Measurements from ENCODE around the gene TBC1D3H. TPM values are rescaled to one million over a fixed set of nuclear protein-coding genes. Genes with fewer than 3 reads are reported as not detected.
"Not testable (repeated sequence)": the region's sequence is repeated elsewhere in the genome, so short reads cannot be mapped to it uniquely, and the experiment has no call there.

TBC1D3H gene
- not detected for polyA plus RNA-seq (ENCODE audit: low read depth in 6 of 6)

DNA sequence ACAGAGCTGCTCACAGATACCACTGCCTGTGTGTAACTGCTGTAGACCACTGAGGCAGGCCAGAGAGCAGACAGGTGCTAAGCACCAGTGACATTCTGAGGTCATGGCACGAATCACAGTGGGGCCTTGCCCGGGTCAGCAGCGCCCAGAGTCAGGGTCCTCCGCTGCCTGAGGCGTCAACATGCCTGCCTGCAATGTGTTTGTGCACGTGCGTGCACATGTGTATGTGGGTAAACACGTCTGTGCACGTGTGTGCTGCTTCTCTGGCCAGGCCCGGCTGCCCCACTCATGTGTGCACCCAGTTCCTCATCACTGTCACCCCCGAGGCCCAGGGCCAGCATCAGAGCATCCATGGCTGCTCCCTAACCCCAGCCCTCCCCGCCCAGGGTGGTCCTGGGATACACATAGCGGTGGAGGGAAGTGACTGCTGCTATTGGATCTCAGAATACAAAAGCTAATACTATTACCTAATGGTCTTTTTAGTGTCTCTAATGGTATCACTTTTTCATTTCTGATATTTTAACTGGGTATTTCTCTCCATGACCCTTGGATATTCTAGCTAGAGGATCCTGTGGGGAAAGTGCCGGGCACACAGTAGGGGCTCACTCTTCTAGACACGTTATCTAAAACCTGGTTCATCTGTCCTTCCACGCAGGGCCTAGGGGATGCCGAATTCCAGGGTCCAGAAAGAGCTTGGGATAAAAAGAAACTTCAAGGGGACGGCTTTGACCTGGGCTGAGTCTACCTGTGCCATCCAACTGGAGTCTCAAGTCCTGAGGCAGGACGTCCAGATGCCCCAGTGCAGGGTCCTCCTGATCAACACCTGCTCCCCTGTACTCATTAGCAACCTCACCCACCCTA is at the start of gene TBC1D3H:
TBC1D3H (minus strand) TSS at position 51 of the 861 bp plus-strand sequence. CDS start 1,540 bp downstream, outside the sequence.
- not testable (repeated sequence) for ATAC-seq (ENCODE audit: low read depth in 2 of 2); H3K9me3 Mint-ChIP-seq; H3K4me3 Mint-ChIP-seq; H3K4me1 Mint-ChIP-seq; H3K27me3 Mint-ChIP-seq; H3K36me3 Mint-ChIP-seq; DNase-seq; H3K27ac Mint-ChIP-seq

- not testable (repeated sequence) for H3K4me3 Mint-ChIP-seq; H3K27me3 Mint-ChIP-seq; H3K36me3 Mint-ChIP-seq; H3K27ac Mint-ChIP-seq; H3K9me3 Mint-ChIP-seq; ATAC-seq (ENCODE audit: low read depth in 2 of 2); H3K4me1 Mint-ChIP-seq; DNase-seq
Measured at GRCh38 chr17:36428891-36429290, 40.7 kb upstream of the TBC1D3H start.

GRCh38 chr17:36415180-36415941 is 27.1 kb upstream of the TBC1D3H start:
- ATAC-seq (ENCODE audit: low read depth in 2 of 2); H3K36me3 Mint-ChIP-seq; H3K27ac Mint-ChIP-seq; H3K4me3 Mint-ChIP-seq; H3K9me3 Mint-ChIP-seq; DNase-seq; H3K27me3 Mint-ChIP-seq; H3K4me1 Mint-ChIP-seq: not testable (repeated sequence)

DNA sequence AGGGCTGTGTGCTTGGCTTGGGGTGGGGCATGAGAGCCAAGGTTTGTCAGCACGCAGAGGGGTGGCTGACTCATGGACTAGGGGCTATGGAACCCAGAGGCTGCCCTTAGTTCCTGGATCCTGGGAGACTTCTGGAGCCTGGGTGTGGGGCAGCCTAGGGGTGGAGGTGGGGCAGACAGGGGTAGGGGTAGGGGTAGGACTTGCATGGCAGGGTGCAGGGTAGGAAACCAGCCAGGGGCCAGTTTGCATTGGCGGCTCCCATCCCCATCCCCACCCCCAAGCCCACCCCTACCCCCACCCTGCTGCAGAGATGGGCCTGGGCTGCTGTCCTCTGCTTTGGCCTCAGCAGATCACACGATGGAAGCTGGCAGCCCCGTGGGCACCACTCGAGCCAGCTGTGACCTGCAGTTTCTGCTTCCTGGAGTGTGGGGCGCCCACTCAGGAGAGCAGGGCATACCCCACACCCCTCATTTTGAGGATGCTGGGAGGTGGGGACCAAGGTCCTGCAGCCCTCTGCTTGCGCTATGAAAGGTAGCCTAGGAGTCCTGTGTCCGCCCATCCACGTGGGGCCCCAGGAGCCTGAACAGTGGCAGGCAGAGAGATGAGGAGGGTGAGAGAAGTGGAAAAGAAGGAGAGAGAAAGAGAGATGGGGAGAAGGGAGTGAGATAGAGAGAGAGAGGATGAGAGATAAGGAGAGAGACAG is 2.9 kb upstream of the TBC1D3H start:
- H3K27me3 Mint-ChIP-seq; H3K36me3 Mint-ChIP-seq; H3K27ac Mint-ChIP-seq; DNase-seq; H3K4me3 Mint-ChIP-seq; H3K4me1 Mint-ChIP-seq; ATAC-seq (ENCODE audit: low read depth in 2 of 2); H3K9me3 Mint-ChIP-seq: not testable (repeated sequence)

DNA sequence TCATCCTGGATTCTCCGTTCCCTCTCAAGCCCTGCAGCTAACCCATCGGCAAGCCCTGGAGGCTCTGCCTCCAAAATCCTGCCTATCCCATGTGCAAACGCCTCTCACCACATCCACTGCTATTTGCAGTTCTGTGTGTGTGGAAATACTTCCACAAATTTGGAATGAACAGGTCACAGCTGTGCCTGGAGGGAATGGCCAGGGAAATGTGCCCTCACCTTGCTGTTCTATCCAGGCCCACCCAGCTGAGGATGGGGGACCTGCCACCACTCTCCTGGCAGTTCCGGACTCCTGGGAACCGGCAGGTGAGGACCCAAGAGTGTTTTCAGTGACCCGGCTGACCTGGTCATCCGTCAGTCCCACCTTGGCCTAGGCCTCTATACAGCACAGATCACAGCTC is 12.3 kb downstream of the TBC1D3H start:
- ATAC-seq (ENCODE audit: low read depth in 2 of 2); H3K4me1 Mint-ChIP-seq; H3K4me3 Mint-ChIP-seq; H3K27ac Mint-ChIP-seq; H3K36me3 Mint-ChIP-seq; H3K9me3 Mint-ChIP-seq; DNase-seq; H3K27me3 Mint-ChIP-seq: not testable (repeated sequence)

DNA sequence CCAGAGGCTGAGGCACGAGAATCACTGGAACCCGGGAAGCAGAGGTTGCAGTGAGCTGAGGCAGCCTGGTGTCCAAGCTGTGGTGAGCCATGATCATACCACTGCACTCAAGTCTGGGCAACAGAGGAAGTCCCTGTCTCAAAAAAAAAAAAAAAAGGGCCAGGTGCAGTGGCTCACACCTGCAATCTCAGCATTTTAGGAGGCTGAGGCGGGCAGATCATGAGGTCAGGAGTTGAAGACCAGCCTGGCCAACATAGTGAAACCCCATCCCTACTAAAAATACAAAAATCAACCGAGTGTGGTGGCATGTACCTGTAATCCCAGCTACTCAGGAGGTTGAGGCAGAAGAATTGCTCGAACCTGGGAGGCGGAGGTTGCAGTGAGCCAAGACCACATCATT is 25.7 kb downstream of the TBC1D3H start:
- not testable (repeated sequence) for H3K9me3 Mint-ChIP-seq; H3K36me3 Mint-ChIP-seq; ATAC-seq (ENCODE audit: low read depth in 2 of 2)

More for the DNA sequence above, 25.7 kb downstream of the TBC1D3H start:
- H3K27ac Mint-ChIP-seq, DNase-seq, H3K4me1 Mint-ChIP-seq, H3K27me3 Mint-ChIP-seq, H3K4me3 Mint-ChIP-seq: not testable (repeated sequence)

Other genes starting within 250 kb of the TBC1D3H start
- gene TBC1D3B, start 211.8 kb downstream of the TBC1D3H start, polyA plus RNA-seq (ENCODE audit: low read depth in 6 of 6) = under 1 TPM in 1 of 6 donors, not detected in 5; 0.73 TPM
- 1 to 10 TPM in 1 of 6 donors, under 1 TPM in 3, not detected in 2; 0.48 to 1.5 (median 0.71) TPM for gene CCL3L1, start 191.7 kb downstream of the TBC1D3H start, polyA plus RNA-seq (ENCODE audit: low read depth in 6 of 6)
- gene CCL4L2, start 177.4 kb downstream of the TBC1D3H start, polyA plus RNA-seq (ENCODE audit: low read depth in 6 of 6) = 1 to 10 TPM in 2 of 6 donors, not detected in 4; 1.6 to 6.6 TPM
- gene TBC1D3I, start 123.9 kb downstream of the TBC1D3H start, polyA plus RNA-seq (ENCODE audit: low read depth in 6 of 6) = under 1 TPM in 2 of 6 donors, not detected in 4; 0.22 to 0.36 TPM
- gene TBC1D3G, start 64.6 kb downstream of the TBC1D3H start, polyA plus RNA-seq (ENCODE audit: low read depth in 6 of 6) = under 1 TPM in 1 of 6 donors, not detected in 5; 0.31 TPM
- 10 to 100 TPM; 72.3 to 99.5 (median 88.4) TPM for gene ZNHIT3, start 98.2 kb upstream of the TBC1D3H start, polyA plus RNA-seq (ENCODE audit: low read depth in 6 of 6)
- gene MYO19, start 146.4 kb upstream of the TBC1D3H start, polyA plus RNA-seq (ENCODE audit: low read depth in 6 of 6) = 1 to 10 TPM; 1.3 to 8.6 (median 4.9) TPM
- 10 to 100 TPM in 4 of 6 donors, 1 to 10 TPM in 2; 9.3 to 35.0 (median 12.4) TPM for gene PIGW, start 146.6 kb upstream of the TBC1D3H start, polyA plus RNA-seq (ENCODE audit: low read depth in 6 of 6)
- 10 to 100 TPM; 45.5 to 86.3 (median 61.3) TPM for gene GGNBP2, start 156.5 kb upstream of the TBC1D3H start, polyA plus RNA-seq (ENCODE audit: low read depth in 6 of 6)
- gene DHRS11, start 203.4 kb upstream of the TBC1D3H start, polyA plus RNA-seq (ENCODE audit: low read depth in 6 of 6) = 1 to 10 TPM; 2.8 to 7.6 (median 3.7) TPM
- gene MRM1, start 213.1 kb upstream of the TBC1D3H start, polyA plus RNA-seq (ENCODE audit: low read depth in 6 of 6) = 1 to 10 TPM; 3.0 to 9.1 (median 6.0) TPM